Upper lobe of right lung (tissue), 1 donor: ENCODE measurements around the gene CDKAL1. TPM values are rescaled to one million over a fixed set of nuclear protein-coding genes. Genes with fewer than 3 reads are reported as not detected.

Experiments
- ATAC-seq: fragments of 200-7000 bp; cut with Tn5 transposase; one replicate; pipeline ENCODE4 v1.9.1; 2020; ENCODE audit warnings: mild to moderate bottlenecking, moderate library complexity
- DNase-seq: peaks from one replicate; pipeline ENCODE4 v3.0.0-alpha.2; 2020
- H3K27ac ChIP-seq: fragments of 200-600 bp; one replicate; pipeline ENCODE4 v1.8.0; 2022
- H3K27me3 ChIP-seq: fragments of 200-600 bp; one replicate; pipeline ENCODE4 v1.8.0; 2022; ENCODE audit warnings: mild to moderate bottlenecking
- H3K36me3 ChIP-seq: fragments of 200-600 bp; one replicate; pipeline ENCODE4 v1.8.0; 2022
- H3K4me1 ChIP-seq: fragments of 200-600 bp; one replicate; pipeline ENCODE4 v1.8.0; 2022
- H3K4me3 ChIP-seq: fragments of 200-600 bp; one replicate; pipeline ENCODE4 v1.8.0; 2022; ENCODE audit warnings: mild to moderate bottlenecking
- H3K9me3 ChIP-seq: fragments of 200-600 bp; one replicate; pipeline ENCODE4 v1.8.0; 2022
- CTCF ChIP-seq: fragments of 200-600 bp; IDR thresholded peaks from one replicate; pipeline ENCODE4 v1.8.0; 2022; ENCODE audit warnings: antibody characterized with exemption
- intact Hi-C: fragments of 100-400 bp; cut with DNase I; formaldehyde crosslinking; loops from one replicate; pipeline ENCODE4 v1.11.0; 2022
- total RNA-seq: library from RNA; stranded (reverse); fragmentation: NEBNext Ultra II Directional; extraction: Animal tissue kit (Norgen Biotek cat#: 25700); gene quantifications from one replicate; pipeline ENCODE4 v1.2.1, GENCODE V29; 2021
- donor health status: DM: no; HTN: yes; CAD: no; lungs with severe emphysema.

Gene CDKAL1
- total RNA-seq, 1 donor from 2014 or later, result 16.0 TPM

- Histone ChIP-seq H3K9me3 (no peaks in the 10 kb centered on the region), H3K27ac (no peak overlapping the region), H3K4me3 (no peak overlapping the region), H3K27me3 (no peaks in the 10 kb centered on the region), H3K36me3 (no peaks in the 10 kb centered on the region), H3K4me1 (no peaks in the 10 kb centered on the region)
- intact Hi-C loops, result no loop called here
- DNase-seq (no peak), ATAC-seq (no peak)
- TF ChIP-seq CTCF, result no peak
Observed at GRCh38 chr6:21225912-21226311, 691.7 kb downstream of the CDKAL1 start.

GRCh38 chr6:21227486-21227885 is 693.2 kb downstream of the CDKAL1 start:
- no peaks in the 10 kb centered on the region for H3K4me1 ChIP-seq
- no peaks in the 10 kb centered on the region for H3K9me3 ChIP-seq
- H3K4me3 ChIP-seq, result no peak overlapping the region
- H3K27ac ChIP-seq, result no peak overlapping the region
- DNase-seq (no peak), ATAC-seq (no peak)
- no peaks in the 10 kb centered on the region for H3K27me3 ChIP-seq
- no peak for TF ChIP-seq CTCF
- intact Hi-C loops, result no loop called here
- no peaks in the 10 kb centered on the region for H3K36me3 ChIP-seq

- no peaks in the 10 kb centered on the region for H3K9me3 ChIP-seq
- no peak overlapping the region for H3K4me3 ChIP-seq
- no peak for ATAC-seq
- intact Hi-C loops, result no loop called here
- H3K27ac ChIP-seq, result no peak overlapping the region
- no peaks in the 10 kb centered on the region for H3K4me1 ChIP-seq
- no peaks in the 10 kb centered on the region for H3K27me3 ChIP-seq
- DNase-seq, result no peak
- H3K36me3 ChIP-seq, result no peaks in the 10 kb centered on the region
- TF ChIP-seq CTCF, result no peak
Observed at GRCh38 chr6:21228411-21228810, 694.2 kb downstream of the CDKAL1 start.

- H3K9me3 ChIP-seq, result no peaks in the 10 kb centered on the region
- ATAC-seq (no peak), DNase-seq (no peak)
- H3K4me3 ChIP-seq, result no peak overlapping the region
- no peaks in the 10 kb centered on the region for H3K4me1 ChIP-seq
- no peaks in the 10 kb centered on the region for H3K27me3 ChIP-seq
- H3K27ac ChIP-seq, result no peak overlapping the region
- intact Hi-C loops, result no loop called here
- no peaks in the 10 kb centered on the region for H3K36me3 ChIP-seq
- no peak for TF ChIP-seq CTCF
Observed at GRCh38 chr6:21228876-21229460, 694.7 kb downstream of the CDKAL1 start.

GRCh38 chr6:21230536-21230935 is 696.3 kb downstream of the CDKAL1 start:
- Histone ChIP-seq H3K27ac (no peak overlapping the region), H3K4me1 (no peaks in the 10 kb centered on the region), H3K4me3 (no peak overlapping the region), H3K27me3 (no peaks in the 10 kb centered on the region), H3K36me3 (no peaks in the 10 kb centered on the region), H3K9me3 (no peaks in the 10 kb centered on the region)
- no peak for ATAC-seq
- no peak for DNase-seq
- no peak for TF ChIP-seq CTCF
- intact Hi-C loops, result no loop called here

- TF ChIP-seq CTCF, result no peak
- no peaks in the 10 kb centered on the region for H3K27me3 ChIP-seq
- H3K4me3 ChIP-seq, result no peak overlapping the region
Observed at GRCh38 chr6:21235162-21235561, 700.9 kb downstream of the CDKAL1 start.

More at GRCh38 chr6:21235162-21235561, 700.9 kb downstream of the CDKAL1 start:
- intact Hi-C loops, result no loop called here
- Histone ChIP-seq H3K4me1 (no peaks in the 10 kb centered on the region), H3K27ac (no peak overlapping the region), H3K36me3 (no peaks in the 10 kb centered on the region), H3K9me3 (peaks cover 4% of the 10 kb centered on the region)
- ATAC-seq (no peak), DNase-seq (no peak)
